Measurements from ENCODE around the gene PRXL2B. TPM values are rescaled to one million over a fixed set of nuclear protein-coding genes. Genes with fewer than 3 reads are reported as not detected.

PRXL2B gene
- total RNA-seq, 1 donor from 2014 or later: 42.0 TPM

DNA sequence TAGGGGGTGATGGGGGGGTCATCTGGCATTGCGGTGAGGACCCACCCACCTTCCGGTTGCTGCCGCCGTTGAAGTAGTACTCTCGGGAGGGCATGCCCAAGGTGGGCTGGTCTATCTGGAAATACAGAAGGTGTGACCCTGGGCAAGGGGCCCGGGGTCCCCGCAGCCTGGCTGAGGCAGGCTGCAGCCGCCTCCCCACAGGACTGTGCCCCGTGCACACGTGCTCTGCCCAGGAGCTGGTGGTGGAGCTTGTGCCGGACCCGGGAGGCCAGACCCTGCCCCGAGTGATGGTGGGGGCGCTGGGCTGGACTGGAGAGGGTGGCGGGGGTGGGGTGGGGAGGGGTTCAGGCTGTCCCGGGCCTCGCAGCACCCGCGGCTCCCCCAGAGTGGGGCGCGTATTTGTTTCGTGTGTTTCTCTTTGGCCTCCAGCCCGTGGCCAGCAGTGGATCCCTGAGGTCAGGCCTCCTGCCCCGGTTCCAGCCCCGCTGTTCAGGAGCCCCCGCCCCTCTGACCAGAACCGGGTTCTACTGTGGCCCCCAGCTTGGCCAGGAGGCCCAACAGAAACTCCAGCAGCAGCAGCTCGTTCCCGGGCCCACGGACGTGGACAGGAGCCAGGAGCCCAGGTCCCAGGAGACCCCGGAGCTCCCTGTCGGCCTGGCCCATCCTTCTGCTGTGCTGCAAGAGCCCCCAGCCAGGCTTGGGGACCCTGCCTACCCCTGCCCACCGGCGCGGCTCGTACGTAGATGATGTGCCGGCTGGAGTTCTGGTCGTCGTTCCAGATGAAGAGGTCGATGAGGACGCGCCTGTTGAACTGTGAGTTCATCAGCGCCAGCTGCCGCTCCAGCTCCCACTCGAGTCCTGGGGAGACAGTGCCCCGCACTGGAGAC lies 19.2 kb downstream of the PRXL2B start:
- no peak for DNase-seq (ENCODE audit: low read depth)
- Histone ChIP-seq H3K27me3 (ENCODE audit: control insufficient read depth, insufficient read depth, low read length) (peaks cover 13% of the 10 kb centered on the region), H3K4me3 (ENCODE audit: low read depth, low read length) (no peak overlapping the region), H3K36me3 (ENCODE audit: control insufficient read depth, insufficient read depth, low read length) (no peaks in the 10 kb centered on the region)
- TF ChIP-seq, protein P1, sequence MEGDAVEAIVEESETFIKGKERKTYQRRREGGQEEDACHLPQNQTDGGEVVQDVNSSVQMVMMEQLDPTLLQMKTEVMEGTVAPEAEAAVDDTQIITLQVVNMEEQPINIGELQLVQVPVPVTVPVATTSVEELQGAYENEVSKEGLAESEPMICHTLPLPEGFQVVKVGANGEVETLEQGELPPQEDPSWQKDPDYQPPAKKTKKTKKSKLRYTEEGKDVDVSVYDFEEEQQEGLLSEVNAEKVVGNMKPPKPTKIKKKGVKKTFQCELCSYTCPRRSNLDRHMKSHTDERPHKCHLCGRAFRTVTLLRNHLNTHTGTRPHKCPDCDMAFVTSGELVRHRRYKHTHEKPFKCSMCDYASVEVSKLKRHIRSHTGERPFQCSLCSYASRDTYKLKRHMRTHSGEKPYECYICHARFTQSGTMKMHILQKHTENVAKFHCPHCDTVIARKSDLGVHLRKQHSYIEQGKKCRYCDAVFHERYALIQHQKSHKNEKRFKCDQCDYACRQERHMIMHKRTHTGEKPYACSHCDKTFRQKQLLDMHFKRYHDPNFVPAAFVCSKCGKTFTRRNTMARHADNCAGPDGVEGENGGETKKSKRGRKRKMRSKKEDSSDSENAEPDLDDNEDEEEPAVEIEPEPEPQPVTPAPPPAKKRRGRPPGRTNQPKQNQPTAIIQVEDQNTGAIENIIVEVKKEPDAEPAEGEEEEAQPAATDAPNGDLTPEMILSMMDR (IDR thresholded peaks at IDR 0.05; ENCODE audit: insufficient read depth, low read length, poor library complexity, severe bottlenecking): no peak

DNA sequence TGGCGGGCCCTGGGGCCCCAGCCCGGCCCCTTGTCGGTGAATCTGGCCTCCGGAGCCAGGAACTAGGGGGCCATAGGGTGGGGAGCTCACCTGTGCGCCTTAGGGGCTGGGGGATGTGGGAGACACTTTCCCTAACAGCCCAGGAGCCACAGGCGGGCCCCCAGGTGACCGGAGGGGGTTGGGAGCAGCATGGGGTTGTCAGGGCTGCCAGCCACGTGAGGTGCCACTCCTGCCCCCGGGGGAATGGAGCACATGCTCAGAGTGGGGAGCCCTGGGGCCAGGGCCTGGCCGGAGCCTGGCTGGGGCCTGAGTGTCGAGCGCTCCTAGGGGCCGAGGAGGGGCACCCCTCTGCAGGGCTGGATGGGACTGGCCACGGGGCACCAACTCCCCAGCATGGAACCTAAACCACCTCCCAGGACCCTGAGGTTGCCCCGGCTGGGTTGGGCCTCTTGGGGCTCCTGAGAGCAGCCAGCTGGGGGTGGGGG lies 19.9 kb downstream of the PRXL2B start:
- H3K27me3 ChIP-seq (ENCODE audit: control insufficient read depth, insufficient read depth, low read length): peaks cover 15% of the 10 kb centered on the region
- no peaks in the 10 kb centered on the region for H3K36me3 ChIP-seq (ENCODE audit: control insufficient read depth, insufficient read depth, low read length)
- H3K4me3 ChIP-seq (ENCODE audit: low read depth, low read length): no peak overlapping the region
- TF ChIP-seq, protein P1 (IDR thresholded peaks at IDR 0.05; ENCODE audit: insufficient read depth, low read length, poor library complexity, severe bottlenecking): no peak
- no peak for DNase-seq (ENCODE audit: low read depth)

DNA sequence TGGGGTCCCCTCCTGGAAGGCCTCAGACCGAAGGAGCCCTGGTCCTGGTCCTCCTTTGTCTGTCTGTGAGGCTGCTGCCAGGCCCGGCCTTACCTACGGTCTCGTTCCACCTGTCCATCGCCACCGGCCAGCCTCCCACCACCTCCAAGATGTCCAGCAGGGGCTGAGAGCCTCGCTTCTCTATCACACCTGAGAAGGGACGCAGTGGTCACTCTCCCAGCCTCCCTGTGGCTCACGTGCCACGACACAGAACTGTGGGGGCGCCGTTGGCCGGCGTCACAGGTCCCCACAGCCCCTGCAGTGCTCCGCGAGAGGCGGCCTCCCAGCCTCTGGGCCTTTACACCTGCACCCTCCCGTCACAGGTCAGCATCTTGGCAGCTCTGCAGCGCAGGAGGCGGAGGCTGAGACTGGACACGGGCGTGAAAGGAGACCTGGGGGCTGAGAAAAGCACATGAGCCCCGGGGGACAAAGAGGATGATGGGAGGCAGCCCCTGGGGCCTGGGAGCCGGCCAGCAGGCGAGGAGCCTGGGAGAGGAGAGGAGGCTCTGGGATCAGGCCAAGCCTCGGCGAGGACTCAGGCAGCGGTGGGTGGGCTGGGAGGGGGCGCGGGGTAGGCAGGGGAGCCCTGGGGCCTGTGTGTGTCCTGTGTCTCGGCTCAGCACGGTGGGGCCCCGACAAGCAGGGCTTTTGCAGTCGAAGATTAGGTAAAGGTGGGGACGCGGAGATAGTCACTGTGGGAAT lies 20.5 kb downstream of the PRXL2B start:
- Histone ChIP-seq H3K4me3 (ENCODE audit: low read depth, low read length) (no peak overlapping the region), H3K27me3 (ENCODE audit: control insufficient read depth, insufficient read depth, low read length) (peaks cover 13% of the 10 kb centered on the region), H3K36me3 (ENCODE audit: control insufficient read depth, insufficient read depth, low read length) (no peaks in the 10 kb centered on the region)
- DNase-seq (ENCODE audit: low read depth): no peak
- TF ChIP-seq, protein P1 (IDR thresholded peaks at IDR 0.05; ENCODE audit: insufficient read depth, low read length, poor library complexity, severe bottlenecking): no peak

DNA sequence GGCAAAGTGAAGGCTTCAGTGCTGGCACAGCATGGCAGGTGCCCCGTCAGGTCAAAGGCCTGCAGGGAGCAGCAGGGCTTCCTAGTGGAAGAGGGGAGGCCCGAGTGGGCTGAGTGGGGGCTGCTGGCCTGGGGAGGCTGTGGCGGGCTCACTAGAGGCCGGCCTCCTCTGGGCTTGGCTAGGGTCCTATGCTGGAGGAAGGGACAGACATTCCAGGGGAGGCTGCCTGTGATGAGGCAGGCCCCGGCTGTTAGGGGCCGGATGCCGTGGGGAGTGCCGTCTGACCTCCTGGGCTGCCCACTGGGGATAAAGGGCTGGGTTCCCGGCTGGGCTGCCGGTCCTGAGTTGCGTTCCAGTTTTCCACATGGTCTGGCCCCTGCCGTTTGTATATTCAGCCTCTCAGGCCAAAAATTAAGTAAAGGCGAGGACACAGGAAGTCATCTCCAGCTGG lies 21.1 kb downstream of the PRXL2B start:
- H3K4me3 ChIP-seq (ENCODE audit: low read depth, low read length): no peak overlapping the region
- H3K27me3 ChIP-seq (ENCODE audit: control insufficient read depth, insufficient read depth, low read length): peaks cover 13% of the 10 kb centered on the region
- TF ChIP-seq, protein P1 (IDR thresholded peaks at IDR 0.05; ENCODE audit: insufficient read depth, low read length, poor library complexity, severe bottlenecking): no peak
- no peaks in the 10 kb centered on the region for H3K36me3 ChIP-seq (ENCODE audit: control insufficient read depth, insufficient read depth, low read length)
- DNase-seq (ENCODE audit: low read depth): no peak

DNA sequence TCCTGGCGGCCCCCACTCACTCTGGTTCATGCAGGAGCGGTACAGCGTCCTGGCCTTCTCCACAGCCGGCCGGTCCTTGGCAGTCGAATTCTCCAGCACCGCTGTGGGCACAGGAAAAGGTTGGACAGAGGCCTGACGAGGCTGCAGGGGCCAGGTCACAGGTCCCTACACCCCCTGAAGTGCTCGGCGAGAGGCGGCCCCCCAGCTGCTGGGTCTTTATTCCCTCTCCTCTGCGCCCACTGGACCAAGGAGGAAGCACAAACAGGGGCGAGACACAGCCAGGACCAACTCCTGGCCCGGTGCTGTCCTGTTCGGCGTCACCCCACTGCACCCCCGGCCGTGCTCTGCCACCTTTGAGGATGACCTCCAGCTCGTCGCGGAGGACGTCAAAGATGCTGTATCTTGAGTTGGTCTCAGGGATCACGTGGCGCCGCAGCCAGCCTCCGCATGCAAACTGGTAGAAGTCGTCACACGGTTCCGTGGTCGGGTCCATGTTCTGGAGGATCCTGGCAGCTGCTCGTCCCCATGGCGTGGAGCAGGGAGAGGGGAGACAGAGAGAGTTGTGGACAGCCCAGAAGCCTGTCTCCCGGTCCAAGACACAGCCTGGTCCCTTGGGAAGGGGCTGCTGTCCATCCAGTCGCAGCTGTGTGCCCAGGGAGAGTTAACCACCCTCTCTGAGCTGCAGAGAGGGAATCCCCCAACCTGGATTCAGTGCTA lies 22.9 kb downstream of the PRXL2B start:
- TF ChIP-seq, protein P1 (IDR thresholded peaks at IDR 0.05; ENCODE audit: insufficient read depth, low read length, poor library complexity, severe bottlenecking): no peak
- peaks cover 13% of the 10 kb centered on the region for H3K27me3 ChIP-seq (ENCODE audit: control insufficient read depth, insufficient read depth, low read length)
- no peak for DNase-seq (ENCODE audit: low read depth)
- no peak overlapping the region for H3K4me3 ChIP-seq (ENCODE audit: low read depth, low read length)
- no peaks in the 10 kb centered on the region for H3K36me3 ChIP-seq (ENCODE audit: control insufficient read depth, insufficient read depth, low read length)

Data from kidney epithelial cell (primary cell).